C4-2B (cell line): ENCODE results near the gene HAO1.

Experiments
- CTCF ChIP-seq: fragments of 450-650 bp; conservative IDR thresholded peaks from 2 replicates; pipeline ENCODE4 v1.5.1; 2017; ENCODE audit warnings: mild to moderate bottlenecking
- ZFX ChIP-seq: fragments of 450-650 bp; IDR thresholded peaks from 2 replicates; pipeline ENCODE4 v1.6.1; 2017

GRCh38 chr20:7882076-7882475 is 58.2 kb downstream of the HAO1 start:
- TF ChIP-seq CTCF, result no peak
- no peak for TF ChIP-seq ZFX
